ENCODE measurements around the gene TNIK.

- TF ChIP-seq MAX (IDR thresholded peaks at IDR 0.05) (no peak), JUND (IDR thresholded peaks at IDR 0.05) (no peak), CTCF (IDR thresholded peaks at IDR 0.05; ENCODE audit: low read depth, low read length, missing input control) (no peak), YY1 (IDR thresholded peaks at IDR 0.05) (no peak), GABPA (IDR thresholded peaks at IDR 0.05 in 1 of 2, conservative IDR thresholded peaks at IDR 0.05 in 1 of 2) (no peak), HNF4A (conservative IDR thresholded peaks at IDR 0.05) (no peak), ATF3 (IDR thresholded peaks at IDR 0.05) (no peak)
These were observed 1.3 kb upstream of the TNIK start for GRCh38 chr3:171461525-171461917.
